HG03460 (cell line): ENCODE measurements around the gene FMO3.

Source experiments
- ATAC-seq: cut with Tn5 transposase; IDR thresholded peaks from one replicate; pipeline ENCODE4 v1.9.1; 2021; ENCODE audit not compliant: unreplicated experiment

FMO3 gene

DNA sequence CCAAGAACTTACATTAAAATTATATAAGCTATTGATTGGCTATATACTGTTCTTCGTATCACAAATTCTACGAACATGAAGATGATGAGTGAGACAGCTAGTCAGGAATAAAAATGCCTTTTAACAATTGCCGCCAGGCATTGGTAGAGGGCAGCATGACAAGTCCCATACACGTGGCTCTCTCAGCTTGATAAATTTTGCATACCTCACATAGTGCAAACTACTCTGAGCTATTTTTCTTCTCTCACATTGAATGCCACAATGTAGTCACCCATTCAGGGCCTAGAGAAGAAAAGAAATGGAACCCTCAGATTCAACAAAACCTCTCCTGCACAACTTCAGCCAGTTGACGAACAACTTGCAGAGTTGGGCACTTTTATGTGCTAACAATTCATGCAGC, 67.4 kb downstream of the FMO3 start:
- ATAC-seq: no peak

GRCh38 chr1:171158551-171158950, 67.8 kb downstream of the FMO3 start:
- ATAC-seq: no peak

- ATAC-seq: no peak
Observed at GRCh38 chr1:171159148-171159547, 68.4 kb downstream of the FMO3 start.

DNA sequence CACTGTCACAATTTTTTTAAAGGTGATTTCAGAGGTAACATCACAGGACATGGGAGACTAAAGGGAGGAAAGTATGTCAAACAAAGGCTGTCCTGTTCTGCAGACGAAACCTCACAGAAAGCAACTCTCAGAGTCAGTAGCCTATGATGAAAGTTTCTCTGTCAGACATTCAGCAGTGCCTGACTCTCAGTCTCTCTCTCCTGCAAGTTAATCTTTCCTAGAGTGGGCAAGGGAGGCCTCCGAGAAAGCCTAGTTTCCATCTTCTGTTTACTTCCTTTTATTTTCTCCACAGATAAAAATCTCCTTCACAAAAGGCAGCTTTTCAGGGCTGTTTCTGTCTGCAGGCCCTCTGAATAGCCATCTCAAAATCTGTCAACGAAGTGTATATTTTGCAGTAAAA, 69.5 kb downstream of the FMO3 start:
- ATAC-seq: no peak

DNA sequence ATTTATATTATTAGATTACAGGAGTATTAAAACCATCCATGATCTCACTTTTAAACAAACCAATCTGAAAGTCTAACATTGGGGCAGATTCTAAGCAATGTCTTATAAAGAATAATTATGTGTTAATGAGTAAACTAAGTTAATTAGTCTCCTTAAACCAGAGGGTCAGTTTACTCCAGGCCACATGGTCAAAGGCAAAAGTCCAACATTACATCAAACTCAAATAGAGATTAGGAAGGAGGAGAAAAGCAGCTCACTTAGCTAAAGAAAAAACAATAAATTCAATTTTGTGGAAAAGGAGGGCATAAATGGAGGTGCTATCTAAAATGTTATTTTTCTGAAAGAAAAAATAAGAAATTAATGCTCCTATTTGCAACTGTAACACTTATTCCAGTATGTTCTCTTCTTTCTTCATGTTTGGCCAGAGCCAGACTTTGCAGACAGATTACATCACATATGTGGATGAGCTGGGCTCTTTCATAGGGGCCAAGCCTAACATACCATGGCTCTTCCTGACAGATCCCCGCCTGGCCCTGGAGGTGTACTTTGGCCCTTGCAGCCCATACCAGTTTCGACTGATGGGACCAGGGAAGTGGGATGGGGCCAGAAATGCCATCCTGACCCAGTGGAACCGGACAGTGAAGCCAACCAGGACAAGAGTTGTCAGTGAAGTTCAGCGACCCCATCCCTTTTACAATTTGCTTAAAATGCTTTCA, 70.1 kb downstream of the FMO3 start:
- ATAC-seq: no peak

- no peak for ATAC-seq
Observed at GRCh38 chr1:171161431-171161830, 70.7 kb downstream of the FMO3 start.

DNA sequence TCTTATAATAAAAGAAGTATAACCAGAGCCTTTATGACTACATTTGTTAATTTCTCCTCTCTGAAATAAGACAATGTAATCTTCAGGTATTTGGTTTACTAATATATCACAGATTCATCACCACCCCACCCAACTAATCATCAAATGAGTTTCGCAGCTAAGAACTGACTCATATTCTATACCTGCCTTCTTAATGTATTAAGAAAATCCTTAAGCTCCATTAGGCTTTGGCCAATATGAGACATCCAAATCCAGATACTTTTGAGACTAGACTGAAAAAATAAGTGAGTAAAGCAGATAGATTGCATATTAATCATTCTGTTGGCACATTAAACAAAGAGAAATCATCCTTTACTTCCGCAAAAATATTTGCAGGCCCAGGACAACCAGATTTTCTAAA, 75.7 kb downstream of the FMO3 start:
- no peak for ATAC-seq
